GM23248 (cell line): ENCODE results near the gene AP2B1. TPM values are rescaled to one million over a fixed set of nuclear protein-coding genes. Genes with fewer than 3 reads are reported as not detected.
"Not testable (repeated sequence)": the region's sequence is repeated elsewhere in the genome, so short reads cannot be mapped to it uniquely, and the experiment has no call there.

ENCODE experiments used
- DNase-seq: peaks from one replicate; pipeline ENCODE4 v3.0.0-alpha.2; 2015
- H2AFZ ChIP-seq: fragments of 200-600 bp; sonication (generic); 2 replicates; pipeline ENCODE4 v1.6.1; 2016; ENCODE audit warnings: antibody characterized with exemption
- H3F3A ChIP-seq: fragments of 200-600 bp; sonication (generic); 2 replicates; pipeline ENCODE4 v1.6.1; 2016; ENCODE audit warnings: mild to moderate bottlenecking, antibody characterized with exemption, mixed run types; ENCODE audit not compliant: insufficient read depth
- H3K27ac ChIP-seq: fragments of 200-600 bp; sonication (generic); 2 replicates; pipeline ENCODE4 v1.5.1; 2016; ENCODE audit warnings: mild to moderate bottlenecking
- H3K27me3 ChIP-seq: fragments of 200-600 bp; sonication (generic); replicated peaks from 2 replicates; pipeline ENCODE4 v1.6.1; 2016; ENCODE audit warnings: mild to moderate bottlenecking; ENCODE audit not compliant: insufficient read depth
- H3K36me3 ChIP-seq: fragments of 200-600 bp; sonication (generic); 2 replicates; pipeline ENCODE4 v1.6.1; 2016; ENCODE audit warnings: low read depth, mild to moderate bottlenecking
- H3K4me1 ChIP-seq: fragments of 200-600 bp; sonication (generic); 2 replicates; pipeline ENCODE4 v1.6.1; 2016; ENCODE audit warnings: mild to moderate bottlenecking; ENCODE audit not compliant: insufficient read depth
- H3K4me2 ChIP-seq: fragments of 200-600 bp; sonication (generic); one replicate; pipeline ENCODE4 v1.6.1; 2016; ENCODE audit warnings: mild to moderate bottlenecking; ENCODE audit not compliant: unreplicated experiment
- H3K4me3 ChIP-seq: fragments of 200-600 bp; sonication (generic); 2 replicates; pipeline ENCODE4 v1.5.1; 2016; ENCODE audit warnings: mild to moderate bottlenecking
- H3K79me2 ChIP-seq: fragments of 200-600 bp; sonication (generic); 2 replicates; pipeline ENCODE4 v1.6.1; 2016; ENCODE audit warnings: mild to moderate bottlenecking; ENCODE audit not compliant: insufficient read depth
- H3K9ac ChIP-seq: fragments of 200-600 bp; sonication (generic); 2 replicates; pipeline ENCODE4 v1.6.1; 2016; ENCODE audit warnings: mild to moderate bottlenecking
- H3K9me2 ChIP-seq: fragments of 200-600 bp; sonication (generic); 2 replicates; pipeline ENCODE4 v1.6.1; 2016; ENCODE audit warnings: mixed run types, mild to moderate bottlenecking, moderate library complexity; ENCODE audit not compliant: insufficient read depth
- H3K9me3 ChIP-seq: fragments of 200-600 bp; sonication (generic); one replicate; pipeline ENCODE4 v1.6.1; 2017; ENCODE audit warnings: low read depth
- H4K20me1 ChIP-seq: fragments of 200-600 bp; sonication (generic); 2 replicates; pipeline ENCODE4 v1.6.0; 2016; ENCODE audit not compliant: insufficient read depth
- EZH2 ChIP-seq: fragments of 200-600 bp; sonication (generic); IDR thresholded peaks from 2 replicates; pipeline ENCODE4 v1.6.1; 2018; ENCODE audit warnings: antibody characterized with exemption, mild to moderate bottlenecking; ENCODE audit not compliant: insufficient read depth, poor library complexity, severe bottlenecking
- EZH2phosphoT487 ChIP-seq: fragments of 200-600 bp; sonication (generic); IDR thresholded peaks from 2 replicates; pipeline ENCODE4 v1.6.1; 2018; ENCODE audit warnings: antibody characterized with exemption, moderate library complexity, mild to moderate bottlenecking, low read depth; ENCODE audit not compliant: insufficient read depth
- WGBS, 2 experiments: methylation state at CpG; one replicate each; pipeline ENCODE4 v1.1.6; 2015 to 2017; ENCODE audit warnings: low lambda C conversion rate in 2 of 2, low coverage in 1 of 2; ENCODE audit errors: missing lambda C conversion rate in 2 of 2; 5-methylcytosine and 5-hydroxymethylcytosine counted together
- in situ Hi-C: fragments of 300-500 bp; cut with MboI; formaldehyde crosslinking; loops from 2 replicates; pipeline ENCODE4 v1.15.0; 2020
- polyA plus RNA-seq: library from polyadenylated mRNA; unstranded; fragments of >200 nt; fragmentation: Nextera tagmentation; extraction: Ambion mirVana; gene quantifications from 2 replicates; pipeline ENCODE4 v1.2.1, GENCODE V29; 2016
- total RNA-seq: library from RNA; depleted of rRNA; stranded (reverse); fragments of >200 nt; shearing (Covaris generic); gene quantifications from 2 replicates; pipeline ENCODE4 v1.2.3, GENCODE V29; 2014

The AP2B1 gene
- total and polyA plus RNA-seq, 2 experiments from 2014 or later: 72.4 to 85.9 TPM

DNA sequence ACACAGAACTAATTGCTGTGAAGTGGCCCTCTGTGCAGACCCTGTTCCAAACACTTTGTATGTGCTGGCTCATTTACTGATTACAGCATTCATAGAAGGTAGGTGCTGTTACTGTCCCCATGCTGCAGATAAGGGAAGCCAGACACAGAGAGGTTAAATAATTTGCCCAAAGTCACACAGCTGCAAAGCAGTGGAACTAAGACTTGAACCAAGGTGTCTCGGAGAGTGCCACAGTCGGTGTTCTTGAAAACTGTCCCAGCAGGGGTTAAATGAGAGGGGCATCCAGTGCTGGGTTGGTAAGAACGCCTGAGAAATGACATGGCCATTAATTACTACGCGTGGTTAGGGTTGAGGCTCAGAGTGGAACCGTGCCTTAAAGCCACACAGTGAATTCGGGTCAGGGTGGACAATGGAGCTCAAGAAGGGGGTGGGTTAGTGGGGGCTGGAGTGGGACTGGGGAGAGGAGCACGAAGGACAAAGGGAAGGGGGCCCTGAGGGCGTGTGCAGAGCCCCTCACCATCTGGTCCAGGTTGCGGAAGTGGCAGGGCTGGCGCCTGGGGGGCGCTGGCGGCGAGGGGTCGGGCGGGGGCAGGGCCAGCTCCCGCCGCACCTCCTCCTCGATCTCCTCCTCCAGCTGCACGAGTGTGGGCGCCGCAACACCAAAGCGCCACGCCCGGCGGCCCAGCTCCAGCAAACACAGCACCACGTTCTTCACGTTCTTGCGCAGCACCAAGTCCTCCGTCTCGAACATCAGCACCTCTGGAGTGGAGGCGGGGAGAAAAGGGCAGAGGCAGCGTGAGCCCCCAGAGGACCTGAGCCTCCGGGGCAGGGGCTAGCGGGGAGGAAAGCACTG, 162.7 kb downstream of the AP2B1 start:
- Histone ChIP-seq H3K9me2 (no peaks in the 10 kb centered on the region), H3F3A (no peaks in the 10 kb centered on the region), H3K4me1 (peaks cover 9% of the 10 kb centered on the region), H3K4me2 (peak overlapping the region; percentile 56), H3K36me3 (no peaks in the 10 kb centered on the region), H3K27me3 (no peaks in the 10 kb centered on the region; the same call in 1 of the 2 replicates), H3K79me2 (no peaks in the 10 kb centered on the region), H2AFZ (peak overlapping the region; percentile 62), H3K9me3 (no peaks in the 10 kb centered on the region), H3K9ac (no peak overlapping the region), H4K20me1 (no peaks in the 10 kb centered on the region), H3K27ac (no peak overlapping the region), H3K4me3 (peak overlapping the region; percentile 51)
- 4 to 7% methylated on average over 23 to 32 of the region's 35 CpGs for WGBS, 2 experiments
- in situ Hi-C loops: no loop called here
- TF ChIP-seq EZH2phosphoT487: no peak
- no peak for TF ChIP-seq EZH2
- DNase-seq: peak; percentile 69

GRCh38 chr17:35750526-35751395, 163.6 kb downstream of the AP2B1 start:
- no peaks in the 10 kb centered on the region for H3F3A ChIP-seq
- H3K4me1 ChIP-seq: peaks cover 9% of the 10 kb centered on the region
- no peaks in the 10 kb centered on the region for H3K9me2 ChIP-seq
- H3K9ac ChIP-seq: no peak overlapping the region
- no peaks in the 10 kb centered on the region for H3K79me2 ChIP-seq
- DNase-seq: no peak
- no peaks in the 10 kb centered on the region for H3K9me3 ChIP-seq
- H4K20me1 ChIP-seq: no peaks in the 10 kb centered on the region
- H3K27me3 ChIP-seq: no peaks in the 10 kb centered on the region; the same call in 1 of the 2 replicates
- WGBS, 2 experiments: 68 to 70% methylated on average over 10 of the region's 10 CpGs
- H3K4me3 ChIP-seq: peak overlapping the region; percentile 51
- in situ Hi-C loops: no loop called here
- H2AFZ ChIP-seq: peak overlapping the region; percentile 62
- TF ChIP-seq EZH2: no peak
- TF ChIP-seq EZH2phosphoT487: no peak
- no peaks in the 10 kb centered on the region for H3K36me3 ChIP-seq
- no peak overlapping the region for H3K27ac ChIP-seq
- no peak overlapping the region for H3K4me2 ChIP-seq

- H3K4me3 ChIP-seq, H3K4me1 ChIP-seq, H3K4me2 ChIP-seq, H3K27ac ChIP-seq, H4K20me1 ChIP-seq, H3K9me2 ChIP-seq, H3F3A ChIP-seq, H3K9ac ChIP-seq, H3K27me3 ChIP-seq, H2AFZ ChIP-seq, H3K79me2 ChIP-seq, H3K36me3 ChIP-seq, H3K9me3 ChIP-seq, in situ Hi-C loops: not testable (repeated sequence)
- 64 to 82% methylated on average over 2 to 4 of the region's 4 CpGs for WGBS, 2 experiments
- peak; percentile 53 for DNase-seq
Observed at GRCh38 chr17:35751541-35751940, 164.4 kb downstream of the AP2B1 start.

DNA sequence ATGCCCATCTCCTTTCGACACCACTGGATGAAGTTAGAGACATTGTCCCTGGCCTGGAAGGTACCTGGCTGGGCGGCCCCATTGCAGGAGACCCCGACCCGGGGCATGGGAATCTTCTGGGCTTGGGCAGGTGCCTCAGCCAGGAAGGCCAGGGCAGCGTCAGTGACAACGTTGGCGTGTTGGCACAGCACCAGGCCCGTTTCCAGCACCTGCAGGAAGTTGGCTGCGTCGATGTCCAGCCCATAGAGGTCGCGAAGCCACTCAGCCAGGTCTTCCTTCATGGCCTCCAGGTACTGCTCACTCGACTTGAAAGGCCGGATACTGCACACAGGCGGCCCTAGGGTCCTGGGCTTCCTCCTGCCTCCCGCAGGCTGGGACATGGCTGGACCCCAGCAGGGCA, 165.3 kb downstream of the AP2B1 start:
- WGBS, 2 experiments: 66 to 71% methylated on average over 15 to 16 of the region's 16 CpGs
- Histone ChIP-seq H3K9me2 (no peaks in the 10 kb centered on the region), H4K20me1 (no peaks in the 10 kb centered on the region), H3K27me3 (no peaks in the 10 kb centered on the region; the same call in 1 of the 2 replicates), H3K9ac (no peak overlapping the region), H3K79me2 (no peaks in the 10 kb centered on the region), H3K4me3 (no peak overlapping the region), H3K36me3 (no peaks in the 10 kb centered on the region), H3K4me2 (no peak overlapping the region), H3F3A (no peaks in the 10 kb centered on the region), H3K4me1 (peaks cover 9% of the 10 kb centered on the region), H3K27ac (no peak overlapping the region), H2AFZ (no peak overlapping the region), H3K9me3 (no peaks in the 10 kb centered on the region)
- no peak for DNase-seq
- TF ChIP-seq EZH2 (no peak), EZH2phosphoT487 (no peak)
- in situ Hi-C loops: no loop called here
